ENCODE measurements around the gene CNTNAP2. TPM values are rescaled to one million over a fixed set of nuclear protein-coding genes. Genes with fewer than 3 reads are reported as not detected.

Gene CNTNAP2
- total RNA-seq, 1 donor from 2014 or later: 5.4 TPM

DNA sequence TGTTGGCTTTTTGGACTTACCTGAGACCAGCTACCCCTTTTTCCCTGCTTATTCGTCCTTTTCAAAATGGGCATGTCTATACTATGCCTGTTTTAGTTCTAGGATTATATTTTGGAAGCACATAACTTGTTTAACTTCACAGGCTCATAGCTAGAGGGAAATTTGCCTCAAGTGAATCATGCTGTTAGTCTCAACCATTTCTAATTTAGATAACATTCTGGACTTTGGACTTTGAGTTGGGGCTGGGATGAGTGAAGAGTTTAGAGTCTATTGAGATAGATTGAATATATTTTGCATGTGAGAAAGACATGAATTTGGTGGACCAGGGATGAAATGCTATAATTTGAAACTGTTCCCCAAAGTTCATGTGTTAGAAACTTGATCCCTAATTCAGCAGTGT, 1919.3 kb downstream of the CNTNAP2 start:
- H3K4me1 Mint-ChIP-seq (ENCODE audit: unreplicated experiment): no peaks in the 10 kb centered on the region
- H3K27me3 Mint-ChIP-seq (ENCODE audit: unreplicated experiment): peaks cover 4% of the 10 kb centered on the region

DNA sequence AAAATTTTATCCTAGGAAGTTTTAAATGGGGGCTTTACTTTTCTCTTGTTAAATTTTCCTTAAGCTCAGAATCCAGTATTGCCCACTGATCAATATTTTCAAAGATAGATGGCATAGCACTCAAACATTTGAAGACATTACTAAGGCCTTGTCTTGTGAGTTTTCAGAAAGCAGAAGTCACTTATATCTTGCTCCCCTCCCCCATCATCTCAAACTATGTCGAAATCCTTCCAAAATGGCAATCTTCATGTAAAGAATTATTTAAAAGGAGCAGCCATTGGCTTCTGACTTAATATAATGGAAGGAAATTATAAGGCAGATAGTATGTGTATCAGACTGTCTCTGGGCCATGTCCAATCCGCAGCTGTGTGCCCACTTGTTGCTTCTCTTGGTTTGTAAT, 1920.4 kb downstream of the CNTNAP2 start:
- TF ChIP-seq, protein P1, sequence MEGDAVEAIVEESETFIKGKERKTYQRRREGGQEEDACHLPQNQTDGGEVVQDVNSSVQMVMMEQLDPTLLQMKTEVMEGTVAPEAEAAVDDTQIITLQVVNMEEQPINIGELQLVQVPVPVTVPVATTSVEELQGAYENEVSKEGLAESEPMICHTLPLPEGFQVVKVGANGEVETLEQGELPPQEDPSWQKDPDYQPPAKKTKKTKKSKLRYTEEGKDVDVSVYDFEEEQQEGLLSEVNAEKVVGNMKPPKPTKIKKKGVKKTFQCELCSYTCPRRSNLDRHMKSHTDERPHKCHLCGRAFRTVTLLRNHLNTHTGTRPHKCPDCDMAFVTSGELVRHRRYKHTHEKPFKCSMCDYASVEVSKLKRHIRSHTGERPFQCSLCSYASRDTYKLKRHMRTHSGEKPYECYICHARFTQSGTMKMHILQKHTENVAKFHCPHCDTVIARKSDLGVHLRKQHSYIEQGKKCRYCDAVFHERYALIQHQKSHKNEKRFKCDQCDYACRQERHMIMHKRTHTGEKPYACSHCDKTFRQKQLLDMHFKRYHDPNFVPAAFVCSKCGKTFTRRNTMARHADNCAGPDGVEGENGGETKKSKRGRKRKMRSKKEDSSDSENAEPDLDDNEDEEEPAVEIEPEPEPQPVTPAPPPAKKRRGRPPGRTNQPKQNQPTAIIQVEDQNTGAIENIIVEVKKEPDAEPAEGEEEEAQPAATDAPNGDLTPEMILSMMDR (IDR thresholded peaks at IDR 0.05; ENCODE audit: unreplicated experiment): no peak
- Mint-ChIP-seq H3K4me1 (ENCODE audit: unreplicated experiment) (no peaks in the 10 kb centered on the region), H3K27me3 (ENCODE audit: unreplicated experiment) (peaks cover 4% of the 10 kb centered on the region), H3K4me3 (ENCODE audit: unreplicated experiment) (no peak overlapping the region), H3K27ac (ENCODE audit: unreplicated experiment) (no peak overlapping the region), H3K36me3 (ENCODE audit: low read depth, unreplicated experiment) (no peaks in the 10 kb centered on the region), H3K9me3 (ENCODE audit: unreplicated experiment) (no peaks in the 10 kb centered on the region)
- no peak for DNase-seq (ENCODE audit: low spot score)

More for the DNA sequence above, 1919.3 kb downstream of the CNTNAP2 start:
- TF ChIP-seq, protein P1 (IDR thresholded peaks at IDR 0.05; ENCODE audit: unreplicated experiment): no peak
- H3K27ac Mint-ChIP-seq (ENCODE audit: unreplicated experiment): no peak overlapping the region
- H3K36me3 Mint-ChIP-seq (ENCODE audit: low read depth, unreplicated experiment): no peaks in the 10 kb centered on the region
- no peak for DNase-seq (ENCODE audit: low spot score)
- H3K9me3 Mint-ChIP-seq (ENCODE audit: unreplicated experiment): no peaks in the 10 kb centered on the region
- no peak overlapping the region for H3K4me3 Mint-ChIP-seq (ENCODE audit: unreplicated experiment)

DNA sequence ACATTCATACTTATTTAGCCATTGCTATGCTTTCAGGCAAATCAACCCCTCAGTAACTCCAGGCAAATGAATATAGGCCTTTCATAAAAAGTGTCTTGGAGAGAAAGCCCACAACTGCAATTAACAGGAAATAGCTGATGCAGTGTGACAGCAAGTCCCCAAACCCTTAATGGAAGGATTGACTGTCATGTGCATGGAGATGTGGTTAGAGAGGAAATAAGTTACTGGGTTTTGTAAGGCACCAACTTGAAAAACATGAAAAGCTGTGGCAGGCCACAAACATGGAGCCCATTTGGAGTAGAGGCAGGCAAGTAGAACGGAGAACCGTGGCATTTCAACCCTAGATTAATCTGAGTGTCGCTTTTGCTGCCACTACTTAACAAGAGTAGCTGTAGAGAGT, 1924.6 kb downstream of the CNTNAP2 start:
- no peak for DNase-seq (ENCODE audit: low spot score)
- Mint-ChIP-seq H3K27ac (ENCODE audit: unreplicated experiment) (no peak overlapping the region), H3K4me3 (ENCODE audit: unreplicated experiment) (no peak overlapping the region), H3K9me3 (ENCODE audit: unreplicated experiment) (peaks cover 3% of the 10 kb centered on the region), H3K36me3 (ENCODE audit: low read depth, unreplicated experiment) (no peaks in the 10 kb centered on the region), H3K27me3 (ENCODE audit: unreplicated experiment) (no peaks in the 10 kb centered on the region), H3K4me1 (ENCODE audit: unreplicated experiment) (no peaks in the 10 kb centered on the region)
- TF ChIP-seq, protein P1 (IDR thresholded peaks at IDR 0.05; ENCODE audit: unreplicated experiment): no peak

DNA sequence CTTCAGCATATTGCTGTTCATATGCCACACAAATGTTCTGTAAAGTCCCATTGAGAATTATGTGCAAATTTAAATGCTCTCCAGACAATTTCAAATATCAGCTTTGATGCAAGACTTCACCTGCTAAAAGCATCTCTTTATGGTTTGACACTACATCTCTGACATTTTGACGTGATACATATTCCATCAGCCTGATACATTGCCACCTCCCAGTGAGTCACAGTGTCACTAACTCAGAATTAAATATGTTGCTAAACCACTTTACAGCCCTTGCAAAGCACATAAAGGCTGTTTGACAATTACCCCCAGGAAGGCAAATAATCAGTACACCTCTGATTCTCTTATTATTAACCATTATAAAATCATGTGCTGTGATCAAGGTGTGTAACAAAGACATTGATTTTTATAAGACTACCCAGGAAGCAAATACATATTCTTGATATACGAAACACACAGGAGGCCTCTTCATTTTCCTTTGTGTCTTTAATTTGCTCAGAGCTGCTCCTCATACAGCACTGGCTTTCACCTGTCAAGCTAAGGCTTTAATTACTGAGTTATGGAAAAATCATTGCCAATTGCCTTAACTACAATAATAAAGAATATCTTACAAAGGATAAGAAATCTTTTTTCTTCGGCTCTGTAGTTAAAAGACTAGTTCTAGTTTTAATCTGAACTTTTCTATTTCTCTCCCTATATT, 1926.5 kb downstream of the CNTNAP2 start:
- TF ChIP-seq, protein P1 (IDR thresholded peaks at IDR 0.05; ENCODE audit: unreplicated experiment): no peak
- no peaks in the 10 kb centered on the region for H3K4me1 Mint-ChIP-seq (ENCODE audit: unreplicated experiment)
- H3K27ac Mint-ChIP-seq (ENCODE audit: unreplicated experiment): no peak overlapping the region
- H3K4me3 Mint-ChIP-seq (ENCODE audit: unreplicated experiment): no peak overlapping the region
- DNase-seq (ENCODE audit: low spot score): no peak
- no peaks in the 10 kb centered on the region for H3K36me3 Mint-ChIP-seq (ENCODE audit: low read depth, unreplicated experiment)
- peaks cover 3% of the 10 kb centered on the region for H3K9me3 Mint-ChIP-seq (ENCODE audit: unreplicated experiment)
- no peaks in the 10 kb centered on the region for H3K27me3 Mint-ChIP-seq (ENCODE audit: unreplicated experiment)

DNA sequence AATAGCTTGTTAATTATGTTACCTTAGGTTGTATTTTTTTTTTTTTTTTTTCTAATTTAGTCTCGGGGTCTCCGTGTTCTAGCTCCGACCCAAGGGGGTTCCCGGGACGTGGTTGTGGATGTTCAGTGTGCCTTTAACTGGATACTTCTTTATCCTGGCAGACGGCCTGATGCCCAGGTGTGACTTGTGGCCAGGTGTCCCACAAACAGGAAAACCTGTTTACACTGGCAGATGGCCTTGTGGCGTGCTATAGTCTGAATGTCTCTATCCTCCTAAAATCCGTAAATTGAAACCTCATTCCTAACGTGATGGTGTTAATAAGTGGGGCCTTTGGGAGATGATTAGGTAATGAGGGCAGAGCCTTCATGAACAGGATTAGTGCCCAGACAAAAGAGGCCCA, 1927.6 kb downstream of the CNTNAP2 start:
- Mint-ChIP-seq H3K4me1 (ENCODE audit: unreplicated experiment) (no peaks in the 10 kb centered on the region), H3K27ac (ENCODE audit: unreplicated experiment) (no peak overlapping the region), H3K27me3 (ENCODE audit: unreplicated experiment) (no peaks in the 10 kb centered on the region), H3K4me3 (ENCODE audit: unreplicated experiment) (no peak overlapping the region), H3K36me3 (ENCODE audit: low read depth, unreplicated experiment) (no peaks in the 10 kb centered on the region), H3K9me3 (ENCODE audit: unreplicated experiment) (peaks cover 3% of the 10 kb centered on the region)
- TF ChIP-seq, protein P1 (IDR thresholded peaks at IDR 0.05; ENCODE audit: unreplicated experiment): no peak
- no peak for DNase-seq (ENCODE audit: low spot score)
